H1 (cell line): ENCODE data around the gene STK36. TPM values are rescaled to one million over a fixed set of nuclear protein-coding genes. Genes with fewer than 3 reads are reported as not detected.

Experiments
- CTCF ChIA-PET: fragments of 300-600 bp; sonication (Branson Sonifier 250); formaldehyde crosslinking; loops from one replicate; lab custom pipeline; 2021; ENCODE audit not compliant: partially characterized antibody; lab: Charles Lee
- POLR2A ChIA-PET: fragments of 300-600 bp; sonication (Branson Sonifier 250); formaldehyde crosslinking; loops from one replicate; lab custom pipeline; 2021; ENCODE audit warnings: inconsistent platforms; ENCODE audit not compliant: partially characterized antibody; lab: Charles Lee
- DNase-seq, 2 experiments: peaks; one replicate each; pipeline versions ENCODE4 v3.0.0 to v3.0.0-alpha.2; 2010 to 2022; ENCODE audit warnings: low spot score in 2 of 2, low read depth in 1 of 2, mixed read lengths in 1 of 2
- FAIRE-seq: peaks from 2 replicates; lab custom pipeline; 2011; peaks lifted over from hg19 to GRCh38; lab: Jason Lieb, UNC
- H2AFZ ChIP-seq: 2 replicates; pipeline ENCODE4 v1.8.1; 2012; ENCODE audit warnings: low read length, inconsistent platforms
- H2AK5ac ChIP-seq: 2 replicates; pipeline ENCODE4 v1.6.1; 2013; ENCODE audit warnings: low read depth, low read length
- H2BK120ac ChIP-seq: replicated peaks from 2 replicates; pipeline ENCODE3; 2013; ENCODE audit warnings: low read depth, low read length, inconsistent platforms
- H2BK12ac ChIP-seq: 2 replicates; pipeline ENCODE4 v1.6.1; 2013; ENCODE audit warnings: low read depth, low read length
- H2BK15ac ChIP-seq: 2 replicates; pipeline ENCODE4 v1.6.1; 2013; ENCODE audit warnings: low read length
- H2BK20ac ChIP-seq: 2 replicates; pipeline ENCODE4 v1.6.1; 2013; ENCODE audit warnings: low read length
- H2BK5ac ChIP-seq: 2 replicates; pipeline ENCODE4 v1.6.1; 2013; ENCODE audit warnings: low read depth, low read length
- H3K14ac ChIP-seq: 2 replicates; pipeline ENCODE4 v1.6.1; 2013; ENCODE audit warnings: inconsistent platforms; ENCODE audit not compliant: insufficient read length
- H3K18ac ChIP-seq: 2 replicates; pipeline ENCODE4 v1.6.1; 2013; ENCODE audit warnings: low read length; ENCODE audit errors: extremely low read depth
- H3K23ac ChIP-seq: 2 replicates; pipeline ENCODE4 v1.6.1; 2013; ENCODE audit warnings: inconsistent platforms; ENCODE audit not compliant: insufficient read length
- H3K23me2 ChIP-seq: 2 replicates; pipeline ENCODE4 v1.6.1; 2013; ENCODE audit warnings: low read depth, low read length
- H3K27ac ChIP-seq: 2 replicates; pipeline ENCODE4 v1.6.1; 2011; ENCODE audit warnings: low read depth, low read length, inconsistent platforms
- H3K27me3 ChIP-seq, 4 experiments: replicated peaks in 1 of 4; 1 replicate in 1 of 4; 2 replicates in 3 of 4; pipeline versions ENCODE4 v1.6.1 to v1.8.1; 2011 to 2013; ENCODE audit warnings: low read length in 3 of 4, mild to moderate bottlenecking in 3 of 4, inconsistent platforms in 2 of 4, mixed read lengths in 2 of 4, moderate library complexity in 1 of 4; ENCODE audit not compliant: control insufficient read depth in 3 of 4, insufficient read depth in 3 of 4; ENCODE audit errors: extremely low read depth in 1 of 4
- H3K36me3 ChIP-seq, 4 experiments: 2 replicates each; pipeline versions ENCODE4 v1.6.1 to v1.8.1; 2011 to 2013; ENCODE audit warnings: mild to moderate bottlenecking in 4 of 4, low read length in 3 of 4, moderate library complexity in 2 of 4, control low read depth in 1 of 4, inconsistent platforms in 1 of 4; ENCODE audit not compliant: insufficient read depth in 4 of 4, control insufficient read depth in 2 of 4
- H3K4ac ChIP-seq: replicated peaks from 2 replicates; pipeline ENCODE3; 2013; ENCODE audit warnings: low read length, low read depth, mixed read lengths, inconsistent platforms; ENCODE audit not compliant: insufficient read length
- H3K4me1 ChIP-seq, 4 experiments: replicated peaks in 1 of 4; 1 replicate in 1 of 4; 2 replicates in 3 of 4; pipeline versions ENCODE4 v1.6.1 to v1.8.1; 2011 to 2013; ENCODE audit warnings: low read length in 3 of 4, inconsistent platforms in 2 of 4, mixed read lengths in 1 of 4; ENCODE audit not compliant: insufficient read depth in 4 of 4, control insufficient read depth in 3 of 4
- H3K4me2 ChIP-seq, 2 experiments: 2 replicates each; pipeline versions ENCODE4 v1.6.1 to v1.8.1; 2011 to 2013; ENCODE audit warnings: low read depth in 2 of 2, low read length in 2 of 2, control low read depth in 1 of 2, inconsistent platforms in 1 of 2, mild to moderate bottlenecking in 1 of 2; ENCODE audit not compliant: insufficient read depth in 1 of 2
- H3K4me3 ChIP-seq, 4 experiments: fragments of 200-600, 300-600 bp in 1 of 4; sonication (generic), shearing (Covaris generic), sonication (Bioruptor Twin) in 1 of 4; 2 replicates each; pipeline versions ENCODE4 v1.5.1 to v1.8.1; 2011 to 2016; ENCODE audit warnings: low read length in 4 of 4, low read depth in 3 of 4, control low read depth in 2 of 4, inconsistent platforms in 2 of 4, mild to moderate bottlenecking in 2 of 4, mixed read lengths in 1 of 4, moderate library complexity in 1 of 4; ENCODE audit not compliant: insufficient read depth in 2 of 4; ENCODE audit errors: extremely low read depth in 1 of 4
- H3K56ac ChIP-seq: replicated peaks from 2 replicates; pipeline ENCODE3; 2013; ENCODE audit warnings: low read depth, mild to moderate bottlenecking, mixed read lengths, low read length, inconsistent platforms; ENCODE audit not compliant: insufficient read length
- H3K79me1 ChIP-seq: 2 replicates; pipeline ENCODE4 v1.6.1; 2013; ENCODE audit warnings: low read depth, low read length, control low read depth
- H3K79me2 ChIP-seq, 2 experiments: 2 replicates each; pipeline versions ENCODE4 v1.6.1 to v1.8.1; 2012 to 2013; ENCODE audit warnings: low read length in 2 of 2, mild to moderate bottlenecking in 2 of 2, inconsistent platforms in 1 of 2; ENCODE audit not compliant: insufficient read depth in 2 of 2, control insufficient read depth in 1 of 2
- H3K9ac ChIP-seq, 4 experiments: replicated peaks in 1 of 4; 1 replicate in 1 of 4; 2 replicates in 3 of 4; pipeline versions ENCODE4 v1.6.1 to v1.8.1; 2011 to 2013; ENCODE audit warnings: low read depth in 3 of 4, low read length in 3 of 4, control low read depth in 2 of 4, mild to moderate bottlenecking in 2 of 4, moderate library complexity in 2 of 4, inconsistent platforms in 1 of 4; ENCODE audit errors: extremely low read depth in 1 of 4
- H3K9me3 ChIP-seq, 2 experiments: 2 replicates each; pipeline versions ENCODE4 v1.6.1 to v1.8.1; 2012 to 2013; ENCODE audit warnings: mild to moderate bottlenecking in 2 of 2, moderate library complexity in 2 of 2, control low read depth in 1 of 2, inconsistent platforms in 1 of 2, low read depth in 1 of 2, low read length in 1 of 2, mixed read lengths in 1 of 2; ENCODE audit not compliant: insufficient read depth in 2 of 2
- H4K20me1 ChIP-seq, 2 experiments: replicated peaks in 1 of 2; 2 replicates each; pipeline versions ENCODE3 to v1.8.1; 2011 to 2013; ENCODE audit warnings: inconsistent platforms in 2 of 2, low read length in 2 of 2, mild to moderate bottlenecking in 1 of 2; ENCODE audit not compliant: insufficient read depth in 2 of 2, control insufficient read depth in 1 of 2
- H4K5ac ChIP-seq: 2 replicates; pipeline ENCODE4 v1.6.1; 2013; ENCODE audit warnings: low read length, low read depth, mixed read lengths, inconsistent platforms; ENCODE audit not compliant: insufficient read length
- H4K8ac ChIP-seq: 2 replicates; pipeline ENCODE4 v1.8.0; 2013; ENCODE audit warnings: mild to moderate bottlenecking, moderate library complexity, low read length, inconsistent platforms; ENCODE audit not compliant: insufficient read depth; ENCODE audit errors: extremely low read depth
- H4K91ac ChIP-seq: replicated peaks from 2 replicates; pipeline ENCODE3; 2013; ENCODE audit warnings: low read length, mixed read lengths, inconsistent platforms; ENCODE audit not compliant: insufficient read length
- BCL11A ChIP-seq, 2 experiments: IDR thresholded peaks; one replicate each; pipeline ENCODE4 v1.6.1; 2011; ENCODE audit warnings: low read depth in 2 of 2, low read length in 2 of 2, mild to moderate bottlenecking in 2 of 2
- CEBPB ChIP-seq: IDR thresholded peaks from 2 replicates; pipeline ENCODE4 v1.6.1; 2012; ENCODE audit warnings: low read depth, low read length
- CREB1 ChIP-seq: IDR thresholded peaks from 2 replicates; pipeline ENCODE4 v1.6.1; 2012; ENCODE audit warnings: inconsistent platforms
- EP300 ChIP-seq, 2 experiments: IDR thresholded peaks; 1 replicate in 1 of 2; 2 replicates in 1 of 2; pipeline ENCODE4 v1.6.1; 2011 to 2012; ENCODE audit warnings: low read depth in 2 of 2, low read length in 2 of 2, mild to moderate bottlenecking in 2 of 2, borderline replicate concordance in 1 of 2, inconsistent platforms in 1 of 2, moderate library complexity in 1 of 2
- JUN ChIP-seq: IDR thresholded peaks from 2 replicates; pipeline ENCODE4 v1.6.1; 2011; ENCODE audit warnings: low read depth, mild to moderate bottlenecking, improper control_type of control experiment, low read length
- JUND ChIP-seq: IDR thresholded peaks from 2 replicates; pipeline ENCODE4 v1.6.1; 2011; ENCODE audit warnings: mild to moderate bottlenecking, improper control_type of control experiment, low read length
- KDM4A ChIP-seq: IDR thresholded peaks from one replicate; pipeline ENCODE4 v1.7.1; 2012; ENCODE audit warnings: low read depth, mild to moderate bottlenecking, moderate library complexity, low read length, inconsistent platforms; ENCODE audit not compliant: severe bottlenecking
- SIRT6 ChIP-seq: IDR thresholded peaks from one replicate; pipeline ENCODE4 v1.7.1; 2012; ENCODE audit warnings: low read length, inconsistent platforms
- USF2 ChIP-seq: IDR thresholded peaks from 2 replicates; pipeline ENCODE4 v1.6.1; 2011; ENCODE audit warnings: low read length, improper control_type of control experiment
- WGBS, 2 experiments: shearing (Covaris generic) in 1 of 2; methylation state at CpG; one replicate each; pipeline versions ENCODE4 v1.1.6 to v1.1.7; 2013 to 2015; ENCODE audit warnings: low lambda C conversion rate in 2 of 2, mixed read lengths in 2 of 2, inconsistent platforms in 1 of 2, low coverage in 1 of 2, missing lambda C conversion rate in 1 of 2; ENCODE audit not compliant: insufficient replicate concordance in 2 of 2, insufficient coverage in 1 of 2, insufficient read length in 1 of 2; ENCODE audit errors: extremely low coverage in 1 of 2, missing lambda C conversion rate in 1 of 2; 5-methylcytosine and 5-hydroxymethylcytosine counted together
- polyA plus RNA-seq, 7 experiments: library from polyadenylated mRNA; depleted of rRNA in 3 of 7; stranded (reverse) in 5 of 7; unstranded in 2 of 7; fragments of >200 nt in 5 of 7; fragments of 200-250 nt in 2 of 7; gene quantifications; 1 replicate in 5 of 7; 2 replicates in 1 of 7; 4 replicates in 1 of 7; pipeline versions ENCODE4 v1.2.1 to v1.2.3, GENCODE V29; 2011 to 2013; ENCODE audit warnings: missing spikeins in 2 of 7, mixed read lengths in 2 of 7
- total RNA-seq: library from RNA; stranded (reverse); fragmentation: NEBNext Ultra II Directional; extraction: Animal tissue kit (Norgen Biotek cat#: 25700); gene quantifications from 2 replicates; pipeline ENCODE4 v1.2.1, GENCODE V29; 2021
- TF ChIP-seq, protein P1 (sequence below), 3 experiments: IDR thresholded peaks; 1 replicate in 2 of 3; 2 replicates in 1 of 3; pipeline versions ENCODE4 v1.5.1 to v1.6.1; 2011; ENCODE audit warnings: low read length in 3 of 3, mild to moderate bottlenecking in 3 of 3, inconsistent platforms in 2 of 3, low read depth in 1 of 3, moderate library complexity in 1 of 3; ENCODE audit not compliant: insufficient read depth in 1 of 3; ENCODE audit errors: control extremely low read depth in 1 of 3

Gene STK36
- total and polyA plus RNA-seq, 2 of the 8 experiments (the other 6 are each of a cell fraction or from before 2014, with no cell fraction given) = 41.4 to 57.6 TPM

DNA sequence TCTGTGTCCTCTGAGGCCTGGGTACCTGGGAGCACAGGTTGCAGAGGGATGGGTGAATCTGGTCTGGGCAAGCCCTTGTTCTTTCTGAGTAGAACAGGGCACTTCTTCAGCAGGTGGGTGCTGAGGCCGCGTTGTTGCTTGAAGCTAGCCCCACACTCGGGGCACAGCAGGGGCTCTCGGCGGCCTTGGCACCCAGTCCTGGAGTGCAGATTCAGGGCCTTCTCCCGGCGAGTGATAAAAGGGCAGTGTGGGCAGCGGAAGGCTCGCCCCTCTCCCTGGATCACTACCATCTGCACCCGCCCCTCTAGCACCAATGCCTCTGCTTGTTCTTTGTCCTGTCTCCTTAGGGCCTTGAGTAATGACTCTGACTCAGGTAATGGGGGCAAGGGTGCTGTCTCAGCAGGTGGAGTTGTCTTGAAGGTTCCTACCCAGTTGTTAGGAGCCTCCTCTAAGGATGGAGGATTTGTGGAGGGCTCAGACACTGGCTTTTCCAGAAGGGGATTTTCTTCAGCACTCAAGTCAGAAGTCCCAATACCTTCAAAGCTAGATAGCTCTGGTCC lies 28.1 kb upstream of the STK36 start:
- no peak for FAIRE-seq
- POLR2A ChIA-PET = interaction anchor here (0.8 to 3.5 kb wide), 4 partner anchors 8 to 65 kb away, joined by 3 to 13 read pairs (median 8); partner anchors contain the start of genes BCS1L and ZNF142
- TF ChIP-seq EP300 (IDR thresholded peaks at IDR 0.05; ENCODE audit: borderline replicate concordance in 1 of 2, low read depth in 2 of 2, low read length in 2 of 2) (no peak), CREB1 (no peak), CEBPB (no peak), JUN (no peak), JUND (no peak), SIRT6 (no peak), USF2 (no peak), BCL11A (IDR thresholded peaks at IDR 0.05; ENCODE audit: low read depth in 2 of 2, low read length in 2 of 2) (no peak), KDM4A (no peak)
- TF ChIP-seq, protein P1, sequence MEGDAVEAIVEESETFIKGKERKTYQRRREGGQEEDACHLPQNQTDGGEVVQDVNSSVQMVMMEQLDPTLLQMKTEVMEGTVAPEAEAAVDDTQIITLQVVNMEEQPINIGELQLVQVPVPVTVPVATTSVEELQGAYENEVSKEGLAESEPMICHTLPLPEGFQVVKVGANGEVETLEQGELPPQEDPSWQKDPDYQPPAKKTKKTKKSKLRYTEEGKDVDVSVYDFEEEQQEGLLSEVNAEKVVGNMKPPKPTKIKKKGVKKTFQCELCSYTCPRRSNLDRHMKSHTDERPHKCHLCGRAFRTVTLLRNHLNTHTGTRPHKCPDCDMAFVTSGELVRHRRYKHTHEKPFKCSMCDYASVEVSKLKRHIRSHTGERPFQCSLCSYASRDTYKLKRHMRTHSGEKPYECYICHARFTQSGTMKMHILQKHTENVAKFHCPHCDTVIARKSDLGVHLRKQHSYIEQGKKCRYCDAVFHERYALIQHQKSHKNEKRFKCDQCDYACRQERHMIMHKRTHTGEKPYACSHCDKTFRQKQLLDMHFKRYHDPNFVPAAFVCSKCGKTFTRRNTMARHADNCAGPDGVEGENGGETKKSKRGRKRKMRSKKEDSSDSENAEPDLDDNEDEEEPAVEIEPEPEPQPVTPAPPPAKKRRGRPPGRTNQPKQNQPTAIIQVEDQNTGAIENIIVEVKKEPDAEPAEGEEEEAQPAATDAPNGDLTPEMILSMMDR (IDR thresholded peaks at IDR 0.05; ENCODE audit: control extremely low read depth in 1 of 3, insufficient read depth in 1 of 3, low read depth in 1 of 3, low read length in 3 of 3) = no peak

More for the DNA sequence above, 28.1 kb upstream of the STK36 start:
- no peaks in the 10 kb centered on the region for H3K4me1 ChIP-seq
- H3K79me2 ChIP-seq = no peaks in the 10 kb centered on the region; a peak in 1 of 4 replicates
- H3K23me2 ChIP-seq = no peaks in the 10 kb centered on the region
- H4K5ac ChIP-seq = no peak overlapping the region
- WGBS, 2 experiments = 94% methylated on average over 10 of the region's 10 CpGs; no CpG with 5 or more reads in 1 of the 2 experiments
- H2AFZ ChIP-seq = no peak overlapping the region
- no peak overlapping the region for H2BK20ac ChIP-seq
- no peak overlapping the region for H3K18ac ChIP-seq
- H3K9ac ChIP-seq = no peak overlapping the region
- no peak overlapping the region for H3K14ac ChIP-seq
- no peaks in the 10 kb centered on the region for H3K27me3 ChIP-seq
- no peak overlapping the region for H4K8ac ChIP-seq
- H3K23ac ChIP-seq = no peak overlapping the region
- H3K4ac ChIP-seq = no peak overlapping the region
- H2BK120ac ChIP-seq = no peak overlapping the region
- H3K56ac ChIP-seq = no peak overlapping the region
- H4K91ac ChIP-seq = no peak overlapping the region
- no peak overlapping the region for H3K4me3 ChIP-seq
- H3K36me3 ChIP-seq = peaks cover 43 to 80% (median 68%) of the 10 kb centered on the region in 4 experiments
- no peaks in the 10 kb centered on the region for H3K79me1 ChIP-seq
- no peak overlapping the region for H2BK5ac ChIP-seq
- H3K27ac ChIP-seq = no peak overlapping the region
- H4K20me1 ChIP-seq = peaks cover 2 to 10% of the 10 kb centered on the region in 2 experiments
- H3K4me2 ChIP-seq = no peak overlapping the region
- H2BK12ac ChIP-seq = no peak overlapping the region
- no peak overlapping the region for H2AK5ac ChIP-seq
- CTCF ChIA-PET = interaction anchor here (1.2 to 1.7 kb wide), 3 partner anchors 14 to 67 kb away, joined by 4 to 5 read pairs (median 4); no protein-coding TSS in a partner anchor
- H2BK15ac ChIP-seq = no peak overlapping the region
- no peak for DNase-seq
- no peaks in the 10 kb centered on the region for H3K9me3 ChIP-seq
